Measurements from ENCODE around the gene SACM1L.
A peak's percentile ranks its signal among the peaks of the same experiment; 100 is the strongest.
"Not testable (repeated sequence)": the region's sequence is repeated elsewhere in the genome, so short reads cannot be mapped to it uniquely, and the experiment has no call there.

Gene SACM1L

DNA sequence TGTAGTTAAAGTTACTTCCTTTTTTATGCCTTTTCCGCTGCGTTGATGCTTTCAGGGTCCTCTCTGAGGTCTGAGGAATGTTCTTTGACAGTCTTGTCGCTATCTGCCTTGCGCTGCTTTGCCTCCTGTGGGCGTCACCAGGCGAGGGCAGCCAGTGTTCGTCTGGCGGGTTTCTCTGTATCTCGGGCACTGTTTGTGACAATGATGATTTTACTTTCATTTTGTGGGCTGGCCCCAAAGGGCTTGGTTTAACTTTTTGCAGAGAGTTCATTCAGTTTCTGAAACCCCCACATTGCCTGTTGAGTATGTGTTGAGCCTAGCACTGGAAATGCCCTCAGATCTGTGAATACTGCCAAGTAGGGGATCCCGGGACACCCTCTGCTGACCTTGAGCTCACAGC lies 24.6 kb upstream of the SACM1L start:
- in situ Hi-C loops (cut with MboI; ENCODE audit: low pct_unique_long_range_greater_than_20kb, low sequenced_read_pairs): loop anchor here (25.0 kb wide), 2 partner anchors 152 to 627 kb away; partner anchors contain the start of gene CLEC3B
- peak; percentile 31 for DNase-seq

DNA sequence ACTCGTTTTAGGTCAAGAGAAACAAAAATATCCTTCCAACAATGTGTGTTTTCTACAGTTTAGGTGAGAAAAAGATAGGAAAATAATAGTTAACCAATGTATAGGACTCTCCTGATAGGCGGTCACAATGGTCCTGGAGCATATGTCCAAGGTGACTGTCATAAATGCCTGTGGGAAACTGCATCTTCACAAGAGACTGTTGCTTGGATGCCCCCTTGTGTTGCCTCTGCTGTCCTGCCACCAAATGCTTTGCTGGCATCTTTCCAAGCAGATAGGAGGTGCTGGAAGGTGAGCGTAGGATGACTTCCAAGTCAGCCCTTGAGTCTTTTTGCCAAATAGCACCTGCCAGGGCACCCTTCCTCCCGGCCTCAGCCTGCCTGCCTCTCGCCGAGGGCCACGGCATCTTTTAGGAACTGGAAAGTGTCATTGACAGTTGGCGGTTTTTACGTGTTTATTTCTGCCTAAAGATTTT lies 24.1 kb upstream of the SACM1L start:
- DNase-seq: peak; percentile 72
- in situ Hi-C loops (cut with MboI; ENCODE audit: low pct_unique_long_range_greater_than_20kb, low sequenced_read_pairs): loop anchor here (25.0 kb wide), 2 partner anchors 153 to 628 kb away; partner anchors contain the start of gene CLEC3B

DNA sequence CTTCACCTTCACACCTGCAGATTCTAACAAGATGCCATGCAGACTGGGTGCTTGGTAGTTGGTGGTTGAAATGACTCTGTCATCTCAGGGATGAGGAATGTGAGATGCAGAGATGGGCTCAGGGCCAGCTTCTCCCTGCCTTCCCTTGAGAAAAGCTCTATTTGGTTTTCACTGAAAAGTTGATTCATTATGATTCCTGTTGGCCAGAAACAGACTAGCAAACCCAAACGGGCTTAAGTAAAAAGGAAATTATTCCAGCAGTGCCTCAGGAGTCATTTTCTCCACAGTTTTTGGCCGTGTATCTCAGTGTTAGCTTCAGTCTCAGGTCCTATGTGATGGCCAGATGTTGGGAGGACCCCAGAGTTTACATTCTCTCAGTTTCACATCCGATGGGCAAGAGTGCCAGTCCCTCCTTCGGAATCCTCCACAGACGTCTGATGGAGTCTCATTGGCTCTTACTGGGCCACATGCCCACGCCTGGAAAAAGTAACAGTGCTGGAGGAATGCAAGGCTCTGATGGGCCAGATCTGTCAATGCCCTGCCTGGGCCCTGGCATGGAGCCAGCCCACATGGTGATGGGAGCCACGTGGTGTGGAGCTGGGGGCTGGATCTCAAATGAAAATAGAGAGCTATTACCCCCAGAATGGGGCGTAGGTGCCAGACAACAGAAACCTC lies 22.3 kb upstream of the SACM1L start:
- in situ Hi-C loops (cut with MboI; ENCODE audit: low pct_unique_long_range_greater_than_20kb, low sequenced_read_pairs): loop anchor here (25.0 kb wide), 2 partner anchors 155 to 630 kb away; partner anchors contain the start of gene CLEC3B
- no peak for DNase-seq

DNA sequence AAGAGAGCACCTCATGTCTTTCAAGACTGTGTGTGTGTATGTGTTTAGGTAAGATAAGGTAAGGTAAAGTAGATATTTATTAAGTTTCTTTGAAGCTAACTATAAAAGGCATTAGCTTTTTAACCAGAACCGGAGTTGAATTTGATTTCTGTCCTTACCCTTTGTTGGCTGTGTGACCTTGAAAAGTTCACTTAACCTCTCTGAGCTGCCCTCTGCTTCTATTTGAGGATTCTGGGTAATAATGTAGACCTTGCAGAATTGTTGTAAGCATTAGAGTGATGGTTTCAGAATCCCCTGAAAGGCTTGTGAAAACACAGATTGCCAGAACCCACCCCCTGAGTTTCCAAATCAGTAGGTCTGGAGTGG lies 21.6 kb upstream of the SACM1L start:
- in situ Hi-C loops (cut with MboI; ENCODE audit: low pct_unique_long_range_greater_than_20kb, low sequenced_read_pairs): loop anchor here (25.0 kb wide), 2 partner anchors 155 to 630 kb away; partner anchors contain the start of gene CLEC3B
- DNase-seq: no peak

DNA sequence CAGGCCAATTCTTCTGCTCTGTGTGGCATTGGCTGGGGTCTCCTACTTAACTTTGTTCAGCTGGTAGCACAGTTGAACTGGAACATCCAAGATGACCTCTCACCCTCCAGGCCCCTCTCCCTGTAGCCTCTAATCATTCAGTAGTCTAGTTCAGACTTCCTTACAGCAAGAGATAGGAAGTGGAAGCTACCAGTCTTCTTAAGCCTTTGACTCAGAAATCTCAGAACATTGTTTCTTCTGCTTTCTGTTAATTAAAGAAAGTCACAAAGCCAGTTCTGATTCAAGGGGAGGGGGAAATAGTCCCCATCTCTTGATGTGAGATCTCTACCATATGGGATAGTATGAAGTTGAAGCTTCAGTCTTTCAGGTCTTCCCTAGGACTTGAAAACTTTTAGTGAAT lies 18.8 kb upstream of the SACM1L start:
- in situ Hi-C loops (cut with MboI; ENCODE audit: low pct_unique_long_range_greater_than_20kb, low sequenced_read_pairs): loop anchor here (25.0 kb wide), 2 partner anchors 158 to 633 kb away; partner anchors contain the start of gene CLEC3B

DNA sequence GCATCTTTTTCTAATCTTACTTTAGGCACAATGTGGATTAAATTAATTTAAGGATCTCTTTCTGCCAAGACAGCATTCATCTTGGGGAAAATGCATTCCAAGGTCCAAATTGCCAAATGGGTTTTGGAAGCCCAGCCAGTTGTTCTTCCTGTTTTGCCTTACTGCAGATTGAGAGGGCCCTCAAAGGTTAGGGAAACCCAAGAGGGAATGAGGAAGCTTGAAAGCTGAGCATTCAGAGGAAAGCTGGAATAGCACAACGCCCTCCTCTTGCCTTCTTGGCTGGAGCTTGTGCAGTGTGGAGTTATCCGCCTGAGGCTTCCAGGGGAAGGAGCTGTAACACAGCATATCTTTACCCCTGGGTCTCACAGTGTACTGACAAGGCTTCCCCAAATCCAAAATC lies 18.2 kb upstream of the SACM1L start:
- no peak for DNase-seq
- in situ Hi-C loops (cut with MboI; ENCODE audit: low pct_unique_long_range_greater_than_20kb, low sequenced_read_pairs): loop anchor here (25.0 kb wide), 2 partner anchors 159 to 634 kb away; partner anchors contain the start of gene CLEC3B

More for the DNA sequence above, 18.8 kb upstream of the SACM1L start:
- DNase-seq: no peak

DNA sequence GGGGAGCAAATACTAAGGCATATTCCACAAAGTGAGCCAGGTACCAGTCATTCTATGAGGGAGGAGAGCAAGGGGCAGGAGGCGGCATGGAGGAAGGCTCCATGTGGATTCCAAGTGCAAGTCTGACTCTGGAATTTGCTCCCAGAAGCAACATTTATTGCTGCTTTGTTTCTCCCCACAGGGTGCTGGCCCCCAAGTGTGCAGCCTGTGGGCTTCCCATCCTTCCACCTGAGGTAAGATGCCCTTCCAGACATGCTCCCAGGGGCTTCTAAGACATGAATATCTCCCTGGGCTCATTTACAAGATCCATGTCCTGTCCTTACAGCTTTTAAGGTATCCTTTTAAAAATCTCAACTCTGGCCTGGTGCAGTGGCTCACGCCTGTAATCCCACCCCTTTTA lies 15.9 kb upstream of the SACM1L start:
- in situ Hi-C loops (cut with MboI; ENCODE audit: low pct_unique_long_range_greater_than_20kb, low sequenced_read_pairs): loop anchor here (25.0 kb wide), 2 partner anchors 161 to 636 kb away; partner anchors contain the start of gene CLEC3B
- no peak for DNase-seq

DNA sequence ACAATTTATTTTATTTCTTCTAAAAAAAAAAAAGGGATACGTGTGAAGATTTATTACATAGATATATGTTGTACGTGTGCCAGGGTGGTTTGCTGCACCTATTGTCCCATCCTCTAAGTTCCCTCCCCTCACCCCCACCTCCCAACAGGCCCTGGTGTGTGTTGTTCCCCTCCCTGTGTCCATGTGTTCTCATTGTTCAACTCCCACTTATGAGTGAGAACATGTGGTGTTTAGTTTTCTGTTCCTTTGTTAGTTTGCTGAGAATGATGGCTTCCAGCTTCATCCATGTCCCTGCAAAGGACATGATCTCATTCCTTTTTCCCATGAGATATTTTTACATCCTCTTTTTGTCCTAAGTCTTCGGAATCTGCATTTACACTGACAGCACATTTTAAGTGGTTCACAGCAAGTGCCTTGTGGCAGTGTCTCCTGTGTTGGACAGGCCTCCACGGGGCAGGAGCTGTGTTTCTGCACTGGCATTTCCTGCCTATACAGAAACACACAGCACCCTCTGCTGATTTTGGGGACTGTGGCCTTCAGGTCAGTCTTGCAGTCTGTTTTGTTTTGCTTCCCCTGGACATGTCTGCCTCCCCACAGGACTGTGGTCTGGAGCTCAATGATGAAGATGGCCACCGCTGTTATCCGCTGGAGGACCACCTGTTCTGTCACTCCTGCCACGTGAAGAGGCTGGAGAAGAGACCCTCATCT lies 12.7 kb upstream of the SACM1L start:
- in situ Hi-C loops (cut with MboI; ENCODE audit: low pct_unique_long_range_greater_than_20kb, low sequenced_read_pairs): no loop called here

DNA sequence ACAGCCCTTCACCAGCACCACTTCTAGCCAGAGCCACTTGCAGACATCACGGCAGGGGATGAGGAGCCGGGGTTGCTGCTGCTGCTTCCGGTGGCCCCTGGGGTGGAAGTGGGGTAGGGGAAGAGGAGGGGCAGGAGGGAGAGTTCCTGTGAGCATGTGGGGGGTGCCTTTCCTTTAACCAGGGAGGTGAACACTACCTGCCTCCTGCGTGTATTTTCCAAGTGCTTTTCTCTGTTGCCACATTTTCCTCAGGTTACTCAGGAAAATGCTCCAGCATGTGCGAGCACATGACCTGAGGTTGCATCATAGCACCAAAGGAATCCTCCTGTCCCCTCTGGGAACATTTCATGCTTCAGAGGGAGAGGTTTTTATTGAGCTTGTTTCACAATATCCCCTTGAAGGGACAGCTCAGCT lies 12.2 kb upstream of the SACM1L start:
- peak; percentile 69 for DNase-seq
- in situ Hi-C loops (cut with MboI; ENCODE audit: low pct_unique_long_range_greater_than_20kb, low sequenced_read_pairs): no loop called here

More for the DNA sequence above, 12.7 kb upstream of the SACM1L start:
- peak; percentile 49 for DNase-seq

DNA sequence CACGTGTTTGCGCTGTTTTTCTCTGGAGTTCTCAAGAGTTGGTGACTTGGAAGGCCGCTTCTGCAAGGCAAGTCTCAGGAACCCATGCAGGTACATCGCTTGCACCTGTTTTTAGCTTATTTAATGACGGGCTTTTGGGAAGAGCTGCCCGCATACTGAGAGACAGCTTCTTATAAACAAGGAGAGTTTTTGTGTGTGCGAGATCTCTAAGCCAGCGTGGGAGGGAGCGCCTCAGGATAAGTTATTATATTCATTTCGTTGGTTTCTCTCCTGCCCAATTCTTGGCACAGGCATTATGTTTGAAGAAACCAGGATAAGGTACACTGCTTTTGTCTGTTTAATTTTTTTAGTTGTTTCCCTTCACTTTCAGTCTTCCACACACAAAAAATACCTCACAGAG lies 11.4 kb upstream of the SACM1L start:
- DNase-seq: no peak

DNA sequence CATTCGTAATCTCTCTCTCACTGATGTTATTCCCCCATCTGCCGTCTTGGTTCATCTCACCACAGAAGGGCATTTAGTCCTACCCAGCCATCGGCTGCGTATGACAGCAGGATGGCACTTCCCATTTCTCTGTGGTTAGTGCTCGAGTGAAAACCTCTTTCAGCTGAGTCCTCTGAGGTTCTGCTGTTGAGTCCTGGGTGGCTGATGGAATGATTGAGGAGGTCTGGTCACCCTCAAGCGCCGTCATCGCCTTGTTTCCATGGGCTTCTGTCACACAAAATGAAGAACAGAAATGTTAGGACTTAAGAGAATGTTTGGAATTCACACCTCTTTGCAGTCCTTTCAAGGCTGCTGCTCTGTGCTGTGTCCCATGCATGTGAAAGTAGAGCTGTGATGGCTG lies 9.4 kb upstream of the SACM1L start:
- peak; percentile 81 for DNase-seq

More for the DNA sequence above, 11.4 kb upstream of the SACM1L start:
- in situ Hi-C loops (cut with MboI; ENCODE audit: low pct_unique_long_range_greater_than_20kb, low sequenced_read_pairs): no loop called here

DNA sequence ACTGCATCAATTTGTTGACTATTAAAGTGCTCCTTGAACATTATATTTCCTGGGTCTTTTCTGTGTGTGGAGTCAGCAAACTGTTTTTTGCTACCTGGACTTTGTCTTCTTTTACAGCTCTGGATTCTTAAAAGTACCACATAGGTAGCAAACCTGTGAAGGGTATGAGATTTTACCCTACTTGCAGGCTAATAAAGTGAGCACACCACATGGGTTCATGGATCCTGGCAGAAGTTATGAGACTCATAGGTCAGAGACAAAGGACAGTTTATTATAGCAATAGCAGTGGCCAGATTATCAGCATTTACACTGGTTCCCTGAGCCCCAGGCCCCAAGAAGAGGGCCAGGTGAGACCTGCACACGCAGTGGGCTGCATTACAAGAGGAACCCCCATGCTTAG lies 8.0 kb upstream of the SACM1L start:
- in situ Hi-C loops (cut with MboI; ENCODE audit: low pct_unique_long_range_greater_than_20kb, low sequenced_read_pairs): no loop called here

More for the DNA sequence above, 9.4 kb upstream of the SACM1L start:
- in situ Hi-C loops (cut with MboI; ENCODE audit: low pct_unique_long_range_greater_than_20kb, low sequenced_read_pairs): no loop called here

DNA sequence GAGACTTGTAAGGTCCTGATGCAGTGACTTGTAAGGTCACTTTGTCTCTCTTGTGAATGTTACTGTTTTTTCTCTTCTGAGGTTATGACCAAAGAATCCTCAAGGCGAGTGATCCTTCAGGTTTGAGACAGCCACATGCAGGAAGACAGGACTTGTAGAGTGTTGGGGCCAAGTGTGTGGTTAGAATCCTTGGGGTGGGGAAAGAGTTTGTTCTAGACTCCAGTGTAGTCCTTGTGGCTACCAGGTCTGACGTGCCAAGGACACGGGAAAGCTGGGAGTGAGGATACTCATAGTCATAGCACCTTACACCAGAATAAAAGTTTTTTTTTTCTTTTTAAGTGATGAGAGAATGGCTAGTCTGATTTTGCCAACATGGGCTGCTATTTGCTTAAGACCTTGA lies 7.3 kb upstream of the SACM1L start:
- in situ Hi-C loops (cut with MboI; ENCODE audit: low pct_unique_long_range_greater_than_20kb, low sequenced_read_pairs): no loop called here
- no peak for DNase-seq

More for the DNA sequence above, 8.0 kb upstream of the SACM1L start:
- DNase-seq: no peak

DNA sequence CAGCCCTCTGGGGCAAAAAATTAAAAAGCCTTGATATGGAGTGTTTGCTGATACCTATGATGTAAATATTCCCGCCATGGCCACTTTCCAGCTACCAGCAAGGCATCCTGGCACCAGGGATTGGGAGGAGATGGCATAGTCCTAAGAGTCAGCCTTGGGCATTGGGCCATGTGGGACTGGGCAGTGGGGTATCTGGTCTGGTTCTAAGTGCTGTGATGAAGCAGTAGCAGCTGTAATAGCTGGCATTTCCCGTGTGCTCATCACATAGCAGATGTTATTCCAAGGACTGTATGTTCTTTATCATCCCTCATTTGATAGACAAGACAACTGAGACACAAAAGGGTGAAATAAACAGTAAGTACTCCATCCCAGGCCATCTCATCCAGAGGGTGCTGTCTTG lies 6.9 kb upstream of the SACM1L start:
- DNase-seq: no peak
- in situ Hi-C loops (cut with MboI; ENCODE audit: low pct_unique_long_range_greater_than_20kb, low sequenced_read_pairs): no loop called here

DNA sequence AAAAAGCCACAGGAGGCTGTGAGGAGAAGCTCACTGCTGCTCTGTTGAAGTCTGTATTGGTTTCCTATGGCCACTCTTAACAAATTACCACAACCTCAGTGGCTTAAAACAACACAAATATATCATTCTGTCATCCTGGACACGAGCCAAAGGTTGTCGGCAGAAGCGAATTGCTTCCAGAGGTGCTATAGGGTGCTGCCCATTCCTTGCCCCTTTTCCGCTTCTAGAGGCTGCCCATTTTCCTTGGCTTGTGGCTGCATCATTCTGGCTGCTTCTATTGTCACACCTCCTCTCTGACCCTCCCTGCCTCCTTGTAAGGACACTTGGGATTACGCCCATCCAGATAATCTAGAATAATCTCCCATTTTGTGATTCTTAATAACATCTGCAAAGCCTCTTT lies 6.4 kb upstream of the SACM1L start:
- in situ Hi-C loops (cut with MboI; ENCODE audit: low pct_unique_long_range_greater_than_20kb, low sequenced_read_pairs): no loop called here
- no peak for DNase-seq

DNA sequence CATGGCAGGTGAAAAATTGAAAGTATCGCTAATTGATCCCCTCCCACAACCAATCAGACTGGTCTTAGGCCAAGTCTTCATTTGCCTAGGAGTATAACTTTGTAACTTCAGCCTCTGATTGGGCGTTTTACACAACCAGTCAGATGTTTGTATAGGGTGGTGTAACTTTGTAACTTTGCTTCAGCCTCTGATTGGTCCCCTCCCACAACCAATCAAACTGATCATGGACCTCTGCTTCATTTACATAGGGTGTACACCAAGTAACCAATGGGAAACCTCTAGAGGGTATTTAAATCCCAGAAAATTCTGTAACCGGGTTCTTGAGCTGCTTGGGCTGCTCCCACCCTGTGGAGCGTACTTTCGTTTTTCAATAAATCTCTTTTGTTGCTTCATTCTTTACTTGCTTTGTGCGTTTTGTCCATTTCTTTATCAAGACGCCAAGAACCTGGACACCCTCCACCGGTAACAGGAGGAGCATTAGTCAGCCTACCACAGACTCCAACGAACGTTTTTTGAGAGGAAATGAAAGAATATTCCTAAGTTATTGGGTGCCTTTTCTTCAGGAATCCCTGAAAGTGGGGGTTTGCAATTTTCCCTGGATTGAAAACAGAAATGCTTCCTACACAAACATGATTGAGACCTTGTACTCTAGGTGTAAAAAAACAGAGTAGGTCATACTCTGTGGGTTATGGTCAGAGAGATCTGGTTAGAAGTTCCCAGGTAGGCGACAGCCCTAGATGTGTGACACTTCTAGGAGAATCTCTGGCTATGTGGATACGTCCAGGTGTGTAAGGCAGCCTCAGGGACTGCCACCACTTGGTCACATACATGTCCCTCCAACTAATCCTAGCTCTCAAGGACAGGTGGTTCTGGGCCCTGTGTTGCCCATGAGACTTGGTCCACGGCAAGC lies 5.5 kb upstream of the SACM1L start:
- in situ Hi-C loops (cut with MboI; ENCODE audit: low pct_unique_long_range_greater_than_20kb, low sequenced_read_pairs): no loop called here
- no peak for DNase-seq

DNA sequence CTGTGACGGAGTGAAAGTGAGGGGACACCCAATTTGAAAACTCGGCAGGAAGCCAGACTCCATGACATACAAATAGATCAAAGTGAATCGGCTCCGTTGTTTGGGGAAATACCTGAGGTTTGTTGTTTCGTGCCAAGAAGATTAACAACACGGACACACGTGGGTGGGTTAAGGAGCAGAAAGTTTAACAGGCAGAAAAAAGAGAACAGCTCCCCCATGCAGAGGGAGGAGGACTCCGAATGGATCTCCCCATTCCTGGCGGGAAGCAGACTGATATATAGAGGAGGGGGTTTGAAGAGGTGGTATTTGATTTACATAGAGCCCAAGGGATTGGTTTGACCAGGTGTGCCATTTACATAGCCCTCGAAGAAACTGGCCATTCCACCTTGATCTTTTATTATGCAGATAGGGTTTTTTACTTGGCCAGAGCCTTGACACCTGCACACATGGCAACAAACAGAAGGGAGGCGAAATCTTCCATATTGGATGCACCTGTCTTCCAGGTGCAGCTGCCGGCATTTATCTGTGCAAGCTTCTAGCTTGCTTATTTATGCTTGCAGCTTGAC lies 4.8 kb upstream of the SACM1L start:
- in situ Hi-C loops (cut with MboI; ENCODE audit: low pct_unique_long_range_greater_than_20kb, low sequenced_read_pairs): no loop called here
- no peak for DNase-seq

DNA sequence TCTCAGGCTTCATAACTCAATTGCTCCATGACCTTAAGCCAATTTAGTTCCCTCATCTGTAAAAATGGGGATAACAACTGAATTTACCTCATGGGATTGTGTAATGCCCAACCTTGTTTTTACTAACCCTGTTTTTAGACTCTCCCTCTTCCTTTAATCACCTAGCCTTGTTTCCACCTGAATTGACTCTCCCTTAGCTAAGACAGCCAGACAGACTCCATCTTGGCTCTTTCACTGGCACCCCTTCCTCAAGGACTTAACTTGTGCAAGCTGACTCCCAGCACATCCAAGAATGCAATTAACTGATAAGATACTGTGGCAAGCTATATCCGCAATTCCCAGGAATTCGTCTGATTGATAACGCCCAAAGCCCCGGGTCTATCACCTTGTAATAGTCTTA lies 3.5 kb upstream of the SACM1L start:
- in situ Hi-C loops (cut with MboI; ENCODE audit: low pct_unique_long_range_greater_than_20kb, low sequenced_read_pairs); DNase-seq: not testable (repeated sequence)

DNA sequence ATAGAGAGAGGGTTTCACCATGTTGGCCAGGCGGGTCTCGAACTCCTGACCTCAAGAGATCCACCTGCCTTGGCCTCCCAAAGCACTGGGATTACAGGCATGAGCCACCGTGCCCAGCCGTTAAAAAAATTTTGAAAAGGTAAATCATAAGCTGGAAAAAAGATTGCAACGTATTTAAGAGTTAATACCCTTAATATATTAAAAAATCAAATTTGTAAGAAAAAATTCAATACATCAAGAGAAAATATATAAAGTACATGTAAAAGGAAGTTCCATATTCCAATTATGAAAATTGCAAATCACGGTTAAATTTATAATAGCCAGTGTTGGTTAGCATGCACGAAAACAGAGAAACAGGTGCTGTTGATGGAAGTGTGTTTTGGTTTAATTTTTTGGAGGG lies 2.3 kb upstream of the SACM1L start:
- in situ Hi-C loops (cut with MboI; ENCODE audit: low pct_unique_long_range_greater_than_20kb, low sequenced_read_pairs): no loop called here
- DNase-seq: no peak
